Measurements from ENCODE around the gene PSAPL1. TPM values are rescaled to one million over a fixed set of nuclear protein-coding genes. Genes with fewer than 3 reads are reported as not detected.

The PSAPL1 gene
- total RNA-seq, 1 experiment from 2014 or later: not detected

GRCh38 chr4:7414046-7414445 is 20.7 kb downstream of the PSAPL1 start (continued):
- TF ChIP-seq, protein P1, sequence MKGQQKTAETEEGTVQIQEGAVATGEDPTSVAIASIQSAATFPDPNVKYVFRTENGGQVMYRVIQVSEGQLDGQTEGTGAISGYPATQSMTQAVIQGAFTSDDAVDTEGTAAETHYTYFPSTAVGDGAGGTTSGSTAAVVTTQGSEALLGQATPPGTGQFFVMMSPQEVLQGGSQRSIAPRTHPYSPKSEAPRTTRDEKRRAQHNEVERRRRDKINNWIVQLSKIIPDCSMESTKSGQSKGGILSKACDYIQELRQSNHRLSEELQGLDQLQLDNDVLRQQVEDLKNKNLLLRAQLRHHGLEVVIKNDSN (CRISPR knock-in tag; IDR thresholded peaks at IDR 0.05): no peak
- TF ChIP-seq ERG (CRISPR knock-in tag; IDR thresholded peaks at IDR 0.05) (no peak), ZNF317 (CRISPR knock-in tag; IDR thresholded peaks at IDR 0.05; ENCODE audit: borderline replicate concordance, low read depth) (no peak), ZNF219 (CRISPR knock-in tag; IDR thresholded peaks at IDR 0.05; ENCODE audit: borderline replicate concordance) (no peak)
- TF ChIP-seq, protein P2, sequence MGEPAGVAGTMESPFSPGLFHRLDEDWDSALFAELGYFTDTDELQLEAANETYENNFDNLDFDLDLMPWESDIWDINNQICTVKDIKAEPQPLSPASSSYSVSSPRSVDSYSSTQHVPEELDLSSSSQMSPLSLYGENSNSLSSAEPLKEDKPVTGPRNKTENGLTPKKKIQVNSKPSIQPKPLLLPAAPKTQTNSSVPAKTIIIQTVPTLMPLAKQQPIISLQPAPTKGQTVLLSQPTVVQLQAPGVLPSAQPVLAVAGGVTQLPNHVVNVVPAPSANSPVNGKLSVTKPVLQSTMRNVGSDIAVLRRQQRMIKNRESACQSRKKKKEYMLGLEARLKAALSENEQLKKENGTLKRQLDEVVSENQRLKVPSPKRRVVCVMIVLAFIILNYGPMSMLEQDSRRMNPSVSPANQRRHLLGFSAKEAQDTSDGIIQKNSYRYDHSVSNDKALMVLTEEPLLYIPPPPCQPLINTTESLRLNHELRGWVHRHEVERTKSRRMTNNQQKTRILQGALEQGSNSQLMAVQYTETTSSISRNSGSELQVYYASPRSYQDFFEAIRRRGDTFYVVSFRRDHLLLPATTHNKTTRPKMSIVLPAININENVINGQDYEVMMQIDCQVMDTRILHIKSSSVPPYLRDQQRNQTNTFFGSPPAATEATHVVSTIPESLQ (CRISPR knock-in tag; IDR thresholded peaks at IDR 0.05): no peak

GRCh38 chr4:7412554-7412912 is 22.2 kb downstream of the PSAPL1 start:
- H3K36me3 Mint-ChIP-seq: peaks cover 13% of the 10 kb centered on the region
- no peak for TF ChIP-seq NR3C1 (CRISPR knock-in tag; conservative IDR thresholded peaks at IDR 0.05; ENCODE audit: low read depth)
- TF ChIP-seq, protein P3, sequence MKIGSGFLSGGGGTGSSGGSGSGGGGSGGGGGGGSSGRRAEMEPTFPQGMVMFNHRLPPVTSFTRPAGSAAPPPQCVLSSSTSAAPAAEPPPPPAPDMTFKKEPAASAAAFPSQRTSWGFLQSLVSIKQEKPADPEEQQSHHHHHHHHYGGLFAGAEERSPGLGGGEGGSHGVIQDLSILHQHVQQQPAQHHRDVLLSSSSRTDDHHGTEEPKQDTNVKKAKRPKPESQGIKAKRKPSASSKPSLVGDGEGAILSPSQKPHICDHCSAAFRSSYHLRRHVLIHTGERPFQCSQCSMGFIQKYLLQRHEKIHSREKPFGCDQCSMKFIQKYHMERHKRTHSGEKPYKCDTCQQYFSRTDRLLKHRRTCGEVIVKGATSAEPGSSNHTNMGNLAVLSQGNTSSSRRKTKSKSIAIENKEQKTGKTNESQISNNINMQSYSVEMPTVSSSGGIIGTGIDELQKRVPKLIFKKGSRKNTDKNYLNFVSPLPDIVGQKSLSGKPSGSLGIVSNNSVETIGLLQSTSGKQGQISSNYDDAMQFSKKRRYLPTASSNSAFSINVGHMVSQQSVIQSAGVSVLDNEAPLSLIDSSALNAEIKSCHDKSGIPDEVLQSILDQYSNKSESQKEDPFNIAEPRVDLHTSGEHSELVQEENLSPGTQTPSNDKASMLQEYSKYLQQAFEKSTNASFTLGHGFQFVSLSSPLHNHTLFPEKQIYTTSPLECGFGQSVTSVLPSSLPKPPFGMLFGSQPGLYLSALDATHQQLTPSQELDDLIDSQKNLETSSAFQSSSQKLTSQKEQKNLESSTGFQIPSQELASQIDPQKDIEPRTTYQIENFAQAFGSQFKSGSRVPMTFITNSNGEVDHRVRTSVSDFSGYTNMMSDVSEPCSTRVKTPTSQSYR (CRISPR knock-in tag; IDR thresholded peaks at IDR 0.05): no peak
- no peak for TF ChIP-seq CTCF (IDR thresholded peaks at IDR 0.05)
- no peak for TF ChIP-seq ZNF121 (CRISPR knock-in tag; IDR thresholded peaks at IDR 0.05)
- no peak for TF ChIP-seq ZNF232 (CRISPR knock-in tag; IDR thresholded peaks at IDR 0.05)
- TF ChIP-seq ZNF219 (CRISPR knock-in tag; IDR thresholded peaks at IDR 0.05; ENCODE audit: borderline replicate concordance): no peak
- TF ChIP-seq ELF4 (CRISPR knock-in tag; IDR thresholded peaks at IDR 0.05; ENCODE audit: low read depth): no peak
- TF ChIP-seq E2F1 (CRISPR knock-in tag; IDR thresholded peaks at IDR 0.05): no peak
- TF ChIP-seq ZNF263 (CRISPR knock-in tag; IDR thresholded peaks at IDR 0.05; ENCODE audit: low read depth): no peak
- no peak for TF ChIP-seq PRRX2 (CRISPR knock-in tag; IDR thresholded peaks at IDR 0.05)
- TF ChIP-seq PRDM15 (CRISPR knock-in tag; IDR thresholded peaks at IDR 0.05): no peak
- TF ChIP-seq ATF2 (CRISPR knock-in tag; IDR thresholded peaks at IDR 0.05; ENCODE audit: borderline replicate concordance, low read depth): no peak
- TF ChIP-seq JAZF1 (CRISPR knock-in tag; IDR thresholded peaks at IDR 0.05): no peak
- no peak for TF ChIP-seq CREM (CRISPR knock-in tag; IDR thresholded peaks at IDR 0.05)
- TF ChIP-seq KAT7 (CRISPR knock-in tag; IDR thresholded peaks at IDR 0.05; ENCODE audit: borderline replicate concordance): no peak
- H3K27ac Mint-ChIP-seq: no peak overlapping the region
- POLR2A ChIA-PET: no interaction called here
- H3K4me3 Mint-ChIP-seq: no peak overlapping the region
- peak; percentile 7 for DNase-seq (ENCODE audit: low spot score)
- ATAC-seq: no peak
- CTCF ChIA-PET: no interaction called here
- H3K4me1 Mint-ChIP-seq: peaks cover 28% of the 10 kb centered on the region
- H3K9me3 Mint-ChIP-seq: peaks cover 23% of the 10 kb centered on the region
- H3K27me3 Mint-ChIP-seq (ENCODE audit: low read depth): peaks cover 97% of the 10 kb centered on the region
